Neural progenitor cell (in vitro differentiated cells): ENCODE data around the gene ARHGAP26. TPM values are rescaled to one million over a fixed set of nuclear protein-coding genes. Genes with fewer than 3 reads are reported as not detected.

Source experiments
- DNase-seq: peaks from one replicate; pipeline ENCODE4 v3.0.0-alpha.2; 2016; ENCODE audit warnings: low spot score
- H2AFZ ChIP-seq: fragments of 200-600 bp; sonication (generic); replicated peaks from 2 replicates; pipeline ENCODE4 v1.6.1; 2016; ENCODE audit warnings: antibody characterized with exemption
- H3F3A ChIP-seq: fragments of 200-600 bp; sonication (generic); 2 replicates; pipeline ENCODE4 v1.6.1; 2016; ENCODE audit warnings: antibody characterized with exemption, low read depth
- H3K27ac ChIP-seq: fragments of 200-600 bp; sonication (generic); 2 replicates; pipeline ENCODE4 v1.5.1; 2016; ENCODE audit warnings: mild to moderate bottlenecking
- H3K27me3 ChIP-seq: fragments of 200-600 bp; sonication (generic); 2 replicates; pipeline ENCODE4 v1.6.1; 2016; ENCODE audit warnings: mild to moderate bottlenecking, moderate library complexity
- H3K36me3 ChIP-seq: fragments of 200-600 bp; sonication (generic); 2 replicates; pipeline ENCODE4 v1.5.1; 2016
- H3K4me1 ChIP-seq: fragments of 200-600 bp; sonication (generic); 2 replicates; pipeline ENCODE4 v1.6.1; 2016; ENCODE audit warnings: mixed run types
- H3K4me2 ChIP-seq: fragments of 200-600 bp; sonication (generic); 2 replicates; pipeline ENCODE4 v1.6.1; 2016
- H3K4me3 ChIP-seq: fragments of 200-600 bp; sonication (generic); 2 replicates; pipeline ENCODE4 v1.5.1; 2016
- H3K79me2 ChIP-seq: fragments of 200-600 bp; sonication (generic); 2 replicates; pipeline ENCODE4 v1.6.1; 2016; ENCODE audit warnings: low read depth
- H3K9ac ChIP-seq: fragments of 200-600 bp; sonication (generic); 2 replicates; pipeline ENCODE4 v1.6.1; 2016
- H3K9me3 ChIP-seq: fragments of 200-600 bp; sonication (generic); 2 replicates; pipeline ENCODE4 v1.5.1; 2016; ENCODE audit warnings: low read depth
- H4K20me1 ChIP-seq: fragments of 200-600 bp; sonication (generic); 2 replicates; pipeline ENCODE4 v1.6.1; 2016; ENCODE audit warnings: low read depth
- H3K27ac Mint-ChIP-seq: 3 replicates; pipeline ENCODE4 v1.8.0; 2021; ENCODE audit warnings: mixed read lengths
- H3K27me3 Mint-ChIP-seq: 2 replicates; pipeline ENCODE4 v1.8.0; 2022; ENCODE audit warnings: low read depth, mild to moderate bottlenecking, inconsistent platforms, moderate library complexity, mixed read lengths; ENCODE audit not compliant: insufficient read depth
- H3K36me3 Mint-ChIP-seq: 3 replicates; pipeline ENCODE4 v1.8.0; 2021; ENCODE audit warnings: mixed read lengths
- H3K4me1 Mint-ChIP-seq: 3 replicates; pipeline ENCODE4 v1.8.0; 2021; ENCODE audit warnings: mixed read lengths
- H3K4me3 Mint-ChIP-seq: 3 replicates; pipeline ENCODE4 v1.8.0; 2021; ENCODE audit warnings: mild to moderate bottlenecking, moderate library complexity, mixed read lengths
- H3K9me3 Mint-ChIP-seq: 3 replicates; pipeline ENCODE4 v1.8.0; 2020; ENCODE audit warnings: mixed read lengths
- CTCF ChIP-seq: fragments of 200-600 bp; sonication (generic); IDR thresholded peaks from 2 replicates; pipeline ENCODE4 v1.5.1; 2017; ENCODE audit warnings: antibody characterized with exemption, mild to moderate bottlenecking
- EZH2 ChIP-seq: fragments of 200-600 bp; sonication (generic); IDR thresholded peaks from 2 replicates; pipeline ENCODE4 v1.6.1; 2017; ENCODE audit warnings: antibody characterized with exemption, mild to moderate bottlenecking, moderate library complexity
- EZH2phosphoT487 ChIP-seq: fragments of 200-600 bp; sonication (generic); IDR thresholded peaks from 2 replicates; pipeline ENCODE4 v1.6.1; 2017; ENCODE audit warnings: antibody characterized with exemption
- total RNA-seq: library from RNA; depleted of rRNA; stranded (reverse); fragments of >200 nt; gene quantifications from 2 replicates; pipeline ENCODE4 v1.2.3, GENCODE V29; 2015; ENCODE audit warnings: low replicate concordance

ARHGAP26 gene
- total RNA-seq, 1 donor from 2014 or later: 7.0 TPM

- H4K20me1 ChIP-seq: no peaks in the 10 kb centered on the region
- Mint-ChIP-seq H3K27ac (no peak overlapping the region), H3K4me1 (peaks cover 10% of the 10 kb centered on the region), H3K4me3 (no peak overlapping the region), H3K27me3 (peaks cover 5% of the 10 kb centered on the region), H3K36me3 (no peaks in the 10 kb centered on the region), H3K9me3 (no peaks in the 10 kb centered on the region)
- H3K4me2 ChIP-seq: no peak overlapping the region
- H3K9ac ChIP-seq: no peak overlapping the region
- H3K9me3 ChIP-seq: no peaks in the 10 kb centered on the region
- no peak for TF ChIP-seq CTCF
- no peak overlapping the region for H2AFZ ChIP-seq
- H3K36me3 ChIP-seq: no peaks in the 10 kb centered on the region
- no peak overlapping the region for H3K4me3 ChIP-seq
- H3K27me3 ChIP-seq: no peaks in the 10 kb centered on the region
- no peaks in the 10 kb centered on the region for H3K79me2 ChIP-seq
- DNase-seq: peak; percentile 15
- no peak overlapping the region for H3K27ac ChIP-seq
- H3K4me1 ChIP-seq: no peaks in the 10 kb centered on the region
- no peaks in the 10 kb centered on the region for H3F3A ChIP-seq
These were observed 47.3 kb upstream of the ARHGAP26 start for GRCh38 chr5:142722896-142723295.

- no peaks in the 10 kb centered on the region for H3K9me3 ChIP-seq
- no peak overlapping the region for H3K4me2 ChIP-seq
- H2AFZ ChIP-seq: no peak overlapping the region
- Mint-ChIP-seq H3K27me3 (peaks cover 5% of the 10 kb centered on the region), H3K4me1 (peaks cover 7% of the 10 kb centered on the region), H3K36me3 (no peaks in the 10 kb centered on the region), H3K27ac (no peak overlapping the region), H3K4me3 (no peak overlapping the region), H3K9me3 (no peaks in the 10 kb centered on the region)
- H3K4me1 ChIP-seq: no peaks in the 10 kb centered on the region
- TF ChIP-seq EZH2 (no peak), EZH2phosphoT487 (no peak), CTCF (no peak)
- no peaks in the 10 kb centered on the region for H3F3A ChIP-seq
- no peaks in the 10 kb centered on the region for H3K79me2 ChIP-seq
- H3K27me3 ChIP-seq: no peaks in the 10 kb centered on the region
- H3K27ac ChIP-seq: no peak overlapping the region
- no peak overlapping the region for H3K4me3 ChIP-seq
- DNase-seq: no peak
- H3K36me3 ChIP-seq: no peaks in the 10 kb centered on the region
- no peaks in the 10 kb centered on the region for H4K20me1 ChIP-seq
- no peak overlapping the region for H3K9ac ChIP-seq
These were observed 45.4 kb upstream of the ARHGAP26 start for GRCh38 chr5:142724821-142725220.

- Histone ChIP-seq H2AFZ (no peak overlapping the region), H3K9ac (no peak overlapping the region), H3K9me3 (no peaks in the 10 kb centered on the region), H3K27ac (no peak overlapping the region), H3K36me3 (no peaks in the 10 kb centered on the region), H3K27me3 (no peaks in the 10 kb centered on the region), H4K20me1 (no peaks in the 10 kb centered on the region), H3K4me3 (no peak overlapping the region), H3K79me2 (no peaks in the 10 kb centered on the region), H3K4me1 (no peaks in the 10 kb centered on the region), H3K4me2 (no peak overlapping the region), H3F3A (no peaks in the 10 kb centered on the region)
- no peak overlapping the region for H3K4me3 Mint-ChIP-seq
- peaks cover 7% of the 10 kb centered on the region for H3K4me1 Mint-ChIP-seq
- peaks cover 5% of the 10 kb centered on the region for H3K27me3 Mint-ChIP-seq
- TF ChIP-seq EZH2: no peak
- no peak for TF ChIP-seq EZH2phosphoT487
- no peak for TF ChIP-seq CTCF
- H3K36me3 Mint-ChIP-seq: no peaks in the 10 kb centered on the region
- DNase-seq: no peak
- no peak overlapping the region for H3K27ac Mint-ChIP-seq
- H3K9me3 Mint-ChIP-seq: no peaks in the 10 kb centered on the region
These were observed 44.7 kb upstream of the ARHGAP26 start for GRCh38 chr5:142725231-142726187.
